ENCODE results near the gene PRKAR1B.

The PRKAR1B gene

GRCh38 chr7:534075-534474 lies 193.0 kb downstream of the PRKAR1B start:
- no peak for DNase-seq

GRCh38 chr7:533266-533665 lies 193.8 kb downstream of the PRKAR1B start:
- no peak for DNase-seq

- no peak for DNase-seq
Observed at GRCh38 chr7:532379-533143, 194.5 kb downstream of the PRKAR1B start.

- DNase-seq, result no peak
Observed at GRCh38 chr7:531777-532176, 195.3 kb downstream of the PRKAR1B start.

- DNase-seq, result no peak
Observed at GRCh38 chr7:528451-528850, 198.6 kb downstream of the PRKAR1B start.

GRCh38 chr7:527723-528122 lies 199.4 kb downstream of the PRKAR1B start:
- no peak for DNase-seq

- no peak for DNase-seq
Observed at GRCh38 chr7:526460-527034, 200.5 kb downstream of the PRKAR1B start.

GRCh38 chr7:525740-526139 lies 201.3 kb downstream of the PRKAR1B start:
- DNase-seq, result no peak

GRCh38 chr7:524800-525199 lies 202.3 kb downstream of the PRKAR1B start:
- no peak for DNase-seq

- DNase-seq, result no peak
Observed at GRCh38 chr7:523347-524336, 203.4 kb downstream of the PRKAR1B start.

- no peak for DNase-seq
Observed at GRCh38 chr7:522951-523314, 204.1 kb downstream of the PRKAR1B start.

GRCh38 chr7:522071-522950 lies 204.8 kb downstream of the PRKAR1B start:
- peak in 1 of 2 donors; percentile 40 for DNase-seq

- peak in 1 of 2 donors; percentile 36 for DNase-seq
Observed at GRCh38 chr7:521221-522070, 205.6 kb downstream of the PRKAR1B start.

GRCh38 chr7:520503-521161 lies 206.4 kb downstream of the PRKAR1B start:
- peak in 1 of 2 donors; percentile 16 for DNase-seq

- DNase-seq, result peak in 1 of 2 donors; percentile 51
Observed at GRCh38 chr7:519484-520390, 207.3 kb downstream of the PRKAR1B start, which contains the start of gene PDGFA. TSS of gene PDGFA (minus strand) at chr7:519846. CDS start at chr7:519001, 845 bp downstream.

- DNase-seq, result peak; percentile 52 to 73
Observed at GRCh38 chr7:518630-519483, 208.2 kb downstream of the PRKAR1B start.

- DNase-seq, result peak in 1 of 2 donors; percentile 33
Observed at GRCh38 chr7:517774-518629, 209.1 kb downstream of the PRKAR1B start.

Measured in stimulated activated CD4-positive, alpha-beta T cell treated with anti-CD3 and anti-CD28 coated beads, Interleukin-2, amount 100 ng/mL, for 24 hours (primary cell).